Activated CD4-positive, alpha-beta T cell treated with anti-CD3 and anti-CD28 coated beads, Interleukin-10, Interleukin-2, amounts not matched to agents 100 ng/mL and 50 ng/mL, durations not matched to agents 16 hours and 8 hours (primary cell): ENCODE measurements around the gene KDM1B.
"Not testable (repeated sequence)": the region's sequence is repeated elsewhere in the genome, so short reads cannot be mapped to it uniquely, and the experiment has no call there.

Experiments
- DNase-seq: peaks from one replicate; pipeline ENCODE4 v3.0.0-alpha.2; 2020

KDM1B gene

DNA sequence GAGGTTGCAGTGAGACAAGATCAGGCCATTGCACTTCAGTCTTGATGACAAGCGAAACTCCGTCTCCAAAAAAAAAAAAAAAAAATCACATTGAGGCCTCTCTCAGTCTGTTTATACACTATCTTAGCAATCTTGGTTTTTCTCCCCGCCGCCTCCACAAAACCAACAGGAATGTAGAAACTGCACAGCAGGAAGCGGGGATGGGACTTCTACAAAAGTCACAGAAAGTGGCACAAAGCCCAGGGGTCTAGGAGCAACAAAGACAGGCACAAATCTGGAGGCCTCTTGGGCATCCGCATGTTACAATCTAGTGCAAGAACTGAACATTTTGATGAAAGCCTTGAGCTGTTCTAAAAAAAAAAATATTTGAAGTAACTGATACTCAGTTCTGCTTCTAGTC lies 48.6 kb downstream of the KDM1B start:
- DNase-seq: no peak

DNA sequence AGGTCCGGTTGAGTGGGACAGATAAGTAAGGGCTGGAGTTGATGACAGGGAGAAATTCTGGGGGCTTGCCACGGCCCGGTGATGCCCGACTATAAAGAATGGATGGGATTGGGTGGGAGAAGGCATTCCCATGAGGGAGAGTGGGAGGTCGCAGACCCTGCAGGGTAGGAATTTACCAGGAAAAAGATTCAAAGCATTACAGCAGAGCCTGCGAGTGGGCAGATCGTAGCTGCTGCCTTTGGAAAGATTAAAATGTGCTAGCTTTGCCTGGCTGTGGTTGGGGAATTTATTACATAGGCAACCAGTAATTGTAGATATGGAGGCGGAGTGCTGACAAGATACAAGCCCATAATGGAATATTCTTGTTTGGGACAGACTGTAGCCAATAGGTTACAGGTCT lies 49.5 kb downstream of the KDM1B start:
- DNase-seq: no peak

DNA sequence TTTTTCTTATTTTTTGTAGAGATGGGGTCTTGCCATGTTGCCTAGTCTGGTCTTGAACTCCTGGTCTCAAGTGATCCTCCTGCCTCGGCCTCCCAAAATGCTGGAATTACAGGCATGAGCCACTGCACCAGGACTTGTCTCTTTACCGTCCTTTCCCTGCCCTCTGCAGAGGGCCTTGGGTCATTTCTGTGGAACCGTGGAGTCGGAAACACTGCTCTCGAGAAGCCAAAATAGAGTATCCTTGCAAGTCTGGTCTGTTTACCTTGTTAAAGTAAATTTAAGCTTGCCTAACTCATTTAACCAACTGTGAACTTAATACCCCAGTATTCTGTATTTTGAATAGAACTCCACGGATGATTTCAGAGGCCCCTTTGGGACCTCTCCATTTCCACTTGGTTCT lies 51.4 kb downstream of the KDM1B start:
- DNase-seq: no peak

DNA sequence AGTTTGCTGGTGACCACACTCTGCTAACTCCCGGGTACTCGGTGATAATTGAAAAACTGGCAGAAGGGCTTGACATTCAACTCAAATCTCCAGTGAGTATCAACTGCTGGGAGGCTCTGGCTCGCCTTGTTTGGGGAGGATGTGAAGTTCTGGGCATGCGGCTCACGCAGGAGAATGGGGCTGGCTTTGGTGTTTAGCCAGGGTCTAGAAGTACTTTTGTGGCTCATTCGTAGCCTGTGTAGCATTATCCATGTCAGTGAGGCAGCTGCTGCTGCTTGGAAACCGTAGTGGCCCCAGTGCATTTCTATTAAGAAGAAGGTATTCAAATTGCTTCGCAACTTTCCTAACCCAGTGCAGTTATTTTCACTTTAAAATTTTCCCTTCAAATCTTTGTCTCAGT lies 52.2 kb downstream of the KDM1B start:
- no peak for DNase-seq

DNA sequence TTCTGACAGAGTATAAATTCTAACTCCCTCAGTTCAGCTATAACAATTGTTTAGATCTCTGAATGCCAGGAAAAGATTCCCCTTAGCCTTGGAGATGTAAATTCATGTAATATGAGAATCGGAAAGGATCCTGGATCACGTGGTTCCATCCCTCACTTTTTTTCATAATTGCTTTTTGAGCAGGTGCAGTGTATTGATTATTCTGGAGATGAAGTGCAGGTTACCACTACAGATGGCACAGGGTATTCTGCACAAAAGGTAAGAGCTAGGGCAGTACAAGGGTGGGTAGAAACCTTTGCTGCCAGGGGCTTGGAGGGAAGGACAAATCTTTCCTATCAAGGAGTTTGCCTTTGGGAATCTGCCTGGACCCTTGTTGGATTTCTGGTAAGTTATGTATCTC lies 52.7 kb downstream of the KDM1B start:
- DNase-seq: no peak

DNA sequence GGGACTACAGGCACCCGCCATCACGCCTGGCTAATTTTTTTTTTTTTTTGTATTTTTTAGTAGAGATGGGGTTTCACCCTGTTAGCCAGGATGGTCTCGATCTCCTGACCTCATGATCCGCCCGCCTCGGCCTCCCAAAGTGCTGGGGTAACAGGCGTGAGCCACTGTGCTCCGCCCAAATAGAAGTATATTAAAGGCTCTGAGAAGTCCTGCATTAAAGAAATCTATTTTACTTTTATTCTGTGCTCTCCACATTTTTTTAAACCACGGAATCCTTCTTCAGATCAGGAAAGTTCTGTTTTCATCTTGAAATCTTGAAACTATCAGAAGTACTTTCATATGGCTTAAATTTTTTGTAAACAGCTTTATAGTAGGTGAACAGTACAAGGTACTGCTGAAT lies 53.6 kb downstream of the KDM1B start:
- DNase-seq: not testable (repeated sequence)

DNA sequence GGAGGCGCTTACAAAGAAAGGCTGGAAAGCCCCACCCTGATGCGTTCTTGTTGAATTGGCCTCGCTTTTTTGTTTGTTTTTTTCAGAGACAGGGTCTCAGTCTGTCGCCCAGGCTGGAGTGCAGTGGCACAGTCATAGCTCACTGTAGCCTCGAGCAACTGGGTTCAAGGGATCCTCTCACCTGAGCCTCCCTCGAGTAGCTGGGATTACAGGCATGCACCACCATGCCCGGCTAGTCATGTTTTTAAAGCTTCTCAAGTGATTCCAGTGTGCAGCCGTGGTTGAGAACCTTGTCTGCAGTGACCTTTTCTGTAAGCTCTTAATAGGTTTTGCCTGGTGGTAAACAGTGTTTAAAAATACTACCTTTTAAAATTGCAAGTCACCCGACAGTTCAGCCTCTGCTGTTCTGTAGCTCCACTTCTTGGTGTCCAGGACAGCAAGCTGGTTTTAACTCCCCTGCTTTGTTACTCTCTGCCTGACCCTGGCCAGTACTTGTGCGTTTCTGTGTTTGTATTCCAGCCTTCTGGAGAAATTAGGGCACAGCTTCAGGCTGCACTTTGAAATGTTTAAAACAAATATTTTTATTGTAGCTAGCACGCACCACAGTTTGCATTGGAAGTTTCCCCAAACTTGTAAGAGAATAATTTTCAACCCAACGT lies 54.4 kb downstream of the KDM1B start:
- no peak for DNase-seq

DNA sequence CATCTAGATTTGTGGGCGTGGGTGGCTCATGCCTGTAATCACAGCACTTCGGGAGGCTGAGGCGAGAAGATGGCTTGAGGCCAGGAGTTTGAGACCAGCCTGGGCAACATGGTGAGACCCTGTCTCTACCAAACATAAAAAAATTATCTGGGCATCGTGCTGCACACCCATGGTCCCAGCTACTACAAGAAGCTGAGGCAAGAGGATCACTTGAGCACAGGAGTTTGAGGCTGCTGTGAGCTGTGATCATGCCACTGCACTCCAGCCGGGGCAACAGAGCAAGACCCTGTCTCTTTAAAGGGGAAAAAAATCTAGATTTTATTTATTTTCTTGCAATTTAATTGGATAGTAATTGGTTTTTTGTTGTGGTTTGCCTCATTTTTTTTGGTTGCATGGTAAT lies 55.5 kb downstream of the KDM1B start:
- no peak for DNase-seq

DNA sequence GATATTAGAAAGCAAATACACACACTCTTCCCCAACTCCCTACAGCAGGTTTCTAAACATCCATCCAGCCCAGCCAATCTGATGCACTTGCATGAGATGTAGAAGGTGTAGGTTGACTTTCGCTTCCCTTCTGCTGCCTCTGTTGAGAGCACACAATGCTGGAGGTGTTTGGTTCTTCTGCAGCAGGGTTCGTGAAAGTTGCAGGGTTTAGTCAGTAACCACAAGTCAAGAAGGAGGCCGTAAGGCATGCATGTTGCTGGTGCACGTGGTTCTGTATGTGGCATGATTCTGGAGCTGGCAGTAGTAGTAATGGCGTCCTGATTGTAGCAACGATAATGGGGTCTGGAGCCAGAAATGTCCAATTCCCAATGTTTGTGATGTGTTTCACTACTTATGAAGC lies 56.1 kb downstream of the KDM1B start:
- DNase-seq: peak; percentile 79

DNA sequence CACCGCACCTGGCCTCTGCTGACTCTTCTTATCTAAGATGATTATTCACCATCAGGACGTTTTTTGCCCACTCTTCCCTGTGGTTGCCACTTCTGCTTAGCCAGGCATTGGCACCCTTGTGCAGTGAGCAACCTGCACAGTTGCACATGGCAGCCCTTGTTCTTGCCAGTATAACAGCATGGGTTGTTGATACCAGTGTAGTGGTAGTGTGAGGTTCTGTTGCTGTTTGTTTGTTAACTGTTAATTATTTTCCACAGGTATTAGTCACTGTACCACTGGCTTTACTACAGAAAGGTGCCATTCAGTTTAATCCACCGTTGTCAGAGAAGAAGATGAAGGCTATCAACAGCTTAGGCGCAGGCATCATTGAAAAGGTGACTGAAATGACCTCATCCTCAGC lies 57.0 kb downstream of the KDM1B start:
- no peak for DNase-seq

DNA sequence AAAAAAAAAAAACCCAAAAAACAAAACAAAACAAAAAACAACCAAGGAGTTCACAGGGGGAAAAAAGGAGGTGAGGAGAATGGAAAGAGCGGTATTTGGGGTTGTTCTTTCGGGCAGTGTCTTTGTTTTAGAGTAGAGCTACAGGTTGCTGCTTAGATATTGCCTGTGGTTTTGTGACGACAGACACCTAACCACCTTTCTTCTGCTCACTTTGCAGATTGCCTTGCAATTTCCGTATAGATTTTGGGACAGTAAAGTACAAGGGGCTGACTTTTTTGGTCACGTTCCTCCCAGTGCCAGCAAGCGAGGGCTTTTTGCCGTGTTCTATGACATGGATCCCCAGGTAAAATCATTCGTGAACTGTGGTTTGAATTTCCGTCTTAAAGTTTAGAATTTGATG lies 58.2 kb downstream of the KDM1B start:
- no peak for DNase-seq

DNA sequence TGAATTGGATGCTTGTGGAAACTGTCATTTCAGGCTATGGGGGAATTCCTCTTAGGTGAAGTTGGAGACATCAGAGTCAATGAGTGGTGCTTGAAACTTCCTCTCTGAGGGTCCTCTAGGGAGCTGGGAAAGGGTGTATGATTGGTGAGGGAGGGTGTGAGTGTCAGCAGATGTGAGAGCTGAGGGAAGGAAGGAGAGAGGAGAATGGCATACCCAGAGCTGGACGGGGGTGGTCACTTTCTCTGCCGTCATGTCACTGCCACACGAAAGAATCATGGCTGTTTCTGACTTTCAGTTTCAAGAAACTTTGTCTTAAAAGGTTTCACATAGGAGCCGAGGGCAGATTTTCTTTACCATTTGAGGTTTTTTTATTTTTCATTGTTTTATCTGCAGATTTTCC lies 58.8 kb downstream of the KDM1B start:
- DNase-seq: no peak

DNA sequence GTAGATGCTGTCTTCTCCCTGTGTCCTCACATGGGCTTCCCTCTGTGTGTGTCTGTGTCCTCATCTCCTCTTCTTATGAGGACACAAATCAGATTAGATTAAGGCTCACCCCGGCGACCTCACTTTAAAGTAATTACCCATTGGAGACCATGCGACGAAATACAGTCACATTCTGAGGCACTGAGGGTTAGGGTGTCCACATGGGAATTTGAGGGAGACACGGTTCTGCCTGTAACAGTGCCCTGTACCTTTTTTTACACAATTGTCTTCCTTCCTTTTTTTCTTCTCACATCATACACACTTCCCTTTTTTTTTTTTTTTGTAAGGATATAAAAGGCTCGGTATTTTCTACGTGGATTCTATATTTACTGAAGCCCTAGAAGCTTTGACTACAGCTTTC lies 60.2 kb downstream of the KDM1B start:
- no peak for DNase-seq

DNA sequence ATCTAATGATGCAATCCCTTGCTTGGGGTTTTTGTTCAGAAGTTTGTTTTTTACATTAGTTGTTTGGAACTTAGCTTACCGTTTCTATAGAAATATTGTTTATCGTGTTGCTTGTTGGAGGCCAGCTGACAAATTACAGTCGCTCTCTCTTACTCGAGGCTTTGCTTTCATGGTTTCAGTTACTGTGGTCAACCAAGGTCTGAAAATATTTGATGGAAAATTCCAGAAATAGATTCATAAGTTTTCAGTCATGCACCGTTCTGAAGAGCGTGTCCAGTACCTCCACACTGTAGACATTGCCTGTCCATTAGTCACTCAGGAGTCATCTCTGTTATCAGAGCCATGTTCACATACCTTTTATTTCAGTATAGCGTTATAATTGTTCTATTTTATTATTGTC lies 61.2 kb downstream of the KDM1B start:
- DNase-seq: no peak

DNA sequence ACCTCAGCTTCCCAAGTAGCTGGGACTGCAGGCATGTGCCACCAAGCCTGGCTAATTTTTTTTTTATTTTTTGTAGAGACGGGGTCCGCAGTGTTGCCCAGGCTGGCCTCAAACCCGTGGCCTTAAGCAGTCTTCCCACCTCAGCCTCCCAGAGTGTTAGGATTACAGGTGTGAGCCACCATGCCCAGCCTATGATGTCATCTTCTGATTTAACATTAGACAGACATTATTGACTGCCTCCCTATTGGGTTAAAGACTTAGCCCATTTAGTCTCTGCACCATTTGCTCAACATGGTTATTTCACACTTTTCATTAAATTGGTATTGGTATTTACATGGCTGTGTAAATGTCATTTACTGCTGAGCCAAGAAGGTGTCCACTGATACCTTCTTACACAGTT lies 63.0 kb downstream of the KDM1B start:
- DNase-seq: no peak

DNA sequence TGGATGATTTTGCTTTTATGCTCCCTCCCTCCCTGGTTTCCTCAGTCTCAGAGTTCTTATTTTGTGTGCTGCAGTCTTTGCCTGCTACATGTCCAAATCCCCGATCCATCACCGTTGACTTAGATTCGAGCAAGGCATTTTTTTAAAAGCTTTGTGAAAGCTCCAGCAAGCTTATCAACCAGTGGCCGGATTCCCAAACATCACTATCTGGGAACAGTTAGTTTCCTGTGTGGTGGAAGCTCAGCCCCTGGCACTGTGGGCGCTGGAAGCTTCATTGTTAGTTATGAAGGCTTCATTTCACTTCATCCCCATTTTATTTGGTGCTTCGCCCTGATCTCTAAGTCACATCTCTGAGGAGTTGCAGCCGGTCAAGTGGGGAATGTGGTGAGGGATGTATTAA lies 64.4 kb downstream of the KDM1B start:
- DNase-seq: no peak

DNA sequence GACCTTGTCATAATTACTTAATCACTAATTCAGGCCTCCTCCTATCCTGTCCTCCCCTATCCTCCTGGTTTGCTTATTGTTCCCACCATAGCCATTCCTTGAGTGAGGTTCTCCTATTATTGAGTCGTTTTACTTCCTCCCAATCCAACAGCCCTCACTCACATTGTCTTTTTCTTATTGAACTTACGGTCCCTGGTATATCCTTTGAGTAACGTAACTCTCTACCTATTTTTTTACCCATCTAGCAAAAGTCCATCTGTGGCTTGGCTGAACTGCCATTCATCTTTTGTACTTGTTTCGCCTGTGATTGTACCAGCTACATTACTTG lies 66.0 kb downstream of the KDM1B start:
- DNase-seq: no peak

DNA sequence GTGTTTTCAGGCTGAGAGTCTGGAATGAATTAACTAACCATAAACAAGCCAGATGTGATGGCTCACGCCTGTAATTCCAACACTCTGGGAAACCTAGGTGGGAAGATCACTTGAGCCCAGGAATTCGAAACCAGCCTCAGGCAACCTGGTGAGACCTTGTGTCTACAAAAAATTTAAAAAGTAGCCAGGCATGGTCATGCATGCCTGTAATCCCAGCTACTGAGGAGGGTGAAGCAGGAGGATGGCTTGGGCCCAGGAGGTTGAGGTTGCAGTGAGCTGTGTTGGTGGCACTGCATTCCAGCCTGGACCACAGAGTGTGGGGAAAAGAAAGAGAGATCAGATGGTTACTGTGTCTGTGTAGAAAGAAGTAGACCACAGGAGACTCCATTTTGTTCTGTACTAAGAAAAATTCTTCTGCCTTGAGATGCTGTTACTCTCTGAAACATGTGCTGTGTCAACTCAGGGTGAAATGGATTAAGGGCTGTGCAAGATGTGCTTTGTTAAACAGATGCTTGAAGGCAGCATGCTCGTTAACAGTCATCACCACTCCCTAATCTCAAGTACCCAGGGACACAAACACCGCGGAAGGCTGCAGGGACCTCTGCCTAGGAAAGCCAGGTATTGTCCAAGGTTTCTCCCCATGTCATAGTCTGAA lies 71.4 kb downstream of the KDM1B start:
- DNase-seq: not testable (repeated sequence)

DNA sequence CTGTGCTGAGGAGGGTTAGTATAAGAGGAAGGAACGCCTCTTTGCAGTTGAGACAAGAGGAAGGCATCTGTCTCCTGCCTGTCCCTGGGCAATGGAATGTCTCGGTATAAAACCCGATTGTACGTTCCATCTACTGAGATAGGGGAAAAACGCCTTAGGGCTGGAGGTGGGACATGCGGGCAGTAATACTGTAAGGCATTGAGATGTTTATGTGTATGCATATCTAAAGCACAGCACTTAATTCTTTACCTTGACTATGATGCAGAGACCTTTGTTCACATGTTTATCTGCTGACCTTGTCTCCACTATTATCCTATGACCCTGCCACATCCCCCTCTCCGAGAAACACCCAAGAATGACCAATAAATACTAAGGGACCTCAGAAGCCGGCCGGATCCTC lies 71.9 kb downstream of the KDM1B start:
- DNase-seq: not testable (repeated sequence)

DNA sequence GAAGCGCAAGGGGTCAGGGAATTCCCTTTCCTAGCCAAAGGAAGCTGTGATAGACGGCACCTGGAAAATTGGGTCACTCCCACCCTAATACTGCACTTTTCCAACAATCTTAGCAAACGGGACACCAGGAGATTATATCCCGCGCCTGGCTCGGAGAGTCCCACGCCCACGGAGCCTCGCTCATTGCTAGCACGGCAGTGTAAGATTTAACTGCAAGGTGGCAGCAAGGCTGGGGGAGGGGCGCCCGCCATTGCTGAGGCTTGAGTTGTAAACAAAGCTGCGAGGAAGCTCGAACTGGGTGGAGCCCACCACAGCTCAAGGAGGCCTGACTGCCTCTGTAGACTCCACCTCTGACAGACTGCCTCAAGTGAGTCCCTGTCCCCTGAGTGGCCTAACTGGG lies 73.4 kb downstream of the KDM1B start:
- not testable (repeated sequence) for DNase-seq

DNA sequence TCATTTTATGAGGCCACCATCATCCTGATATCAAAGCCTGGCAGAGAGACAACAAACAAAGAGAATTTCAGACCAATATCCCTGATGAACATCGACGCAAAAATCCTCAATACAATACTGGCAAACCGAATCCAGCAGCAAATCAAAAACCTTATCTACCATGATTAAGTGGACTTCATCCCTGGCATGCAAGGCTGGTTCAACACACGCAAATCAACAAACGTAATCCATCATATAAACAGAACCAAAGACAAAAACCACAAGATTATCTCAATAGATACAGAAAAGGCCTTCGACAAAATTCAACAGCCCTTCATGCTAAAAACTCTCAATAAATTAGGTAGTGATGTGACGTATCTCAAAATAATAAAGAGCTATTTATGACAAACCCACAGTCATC lies 76.6 kb downstream of the KDM1B start:
- not testable (repeated sequence) for DNase-seq

DNA sequence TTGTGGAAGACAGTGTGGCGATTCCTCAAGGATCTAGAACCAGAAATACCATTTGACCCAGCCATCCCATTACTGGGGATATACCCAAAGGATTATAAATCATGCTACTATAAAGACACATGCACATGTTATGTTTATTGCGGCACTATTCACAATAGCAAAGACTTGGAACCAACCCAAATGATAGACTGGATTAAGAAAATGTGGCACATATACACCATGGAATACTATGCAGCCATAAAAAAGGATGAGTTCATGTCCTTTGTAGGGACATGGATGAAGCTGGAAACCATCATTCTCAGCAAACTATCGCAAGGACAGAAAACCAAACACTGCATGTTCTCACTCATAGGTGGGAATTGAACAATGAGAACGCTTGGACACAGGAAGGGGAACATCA lies 78.5 kb downstream of the KDM1B start:
- DNase-seq: not testable (repeated sequence)

DNA sequence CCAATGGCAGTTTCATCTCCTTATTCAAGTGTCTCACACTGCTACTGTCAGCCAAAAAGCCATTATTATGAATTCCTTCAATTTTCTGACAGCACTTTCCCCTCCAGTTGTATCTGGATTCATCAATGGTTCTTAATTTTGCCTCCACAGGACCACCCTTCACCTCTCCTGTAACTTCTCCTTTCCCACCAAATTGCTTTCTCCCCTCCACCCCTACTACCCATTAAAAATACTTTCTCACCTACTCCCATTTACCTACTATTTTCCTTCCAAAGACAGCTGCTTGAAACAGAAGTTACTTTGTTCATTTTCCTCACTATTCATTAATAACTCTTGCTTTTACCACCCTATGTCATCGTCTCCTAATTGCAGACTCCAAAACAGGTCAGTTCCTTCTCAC lies 79.3 kb downstream of the KDM1B start:
- no peak for DNase-seq

DNA sequence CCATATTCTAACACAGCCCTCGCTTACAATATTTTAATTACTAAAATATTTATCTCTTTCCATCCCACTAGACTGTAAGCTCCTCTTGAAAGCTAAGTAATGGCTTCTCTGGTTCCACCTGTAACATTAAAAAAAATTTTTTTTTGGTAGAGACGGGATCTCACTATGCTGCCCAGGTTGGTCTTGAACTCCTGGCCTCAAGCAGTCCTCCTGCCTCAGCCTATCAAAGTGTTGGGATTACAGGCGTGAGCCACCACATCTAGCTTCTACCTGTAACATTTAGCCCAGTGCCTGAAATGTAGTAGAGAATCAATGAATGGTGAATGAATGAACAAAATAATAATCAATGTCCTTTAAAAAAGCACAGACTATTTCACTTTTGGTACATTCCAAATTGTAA lies 80.3 kb downstream of the KDM1B start:
- no peak for DNase-seq

DNA sequence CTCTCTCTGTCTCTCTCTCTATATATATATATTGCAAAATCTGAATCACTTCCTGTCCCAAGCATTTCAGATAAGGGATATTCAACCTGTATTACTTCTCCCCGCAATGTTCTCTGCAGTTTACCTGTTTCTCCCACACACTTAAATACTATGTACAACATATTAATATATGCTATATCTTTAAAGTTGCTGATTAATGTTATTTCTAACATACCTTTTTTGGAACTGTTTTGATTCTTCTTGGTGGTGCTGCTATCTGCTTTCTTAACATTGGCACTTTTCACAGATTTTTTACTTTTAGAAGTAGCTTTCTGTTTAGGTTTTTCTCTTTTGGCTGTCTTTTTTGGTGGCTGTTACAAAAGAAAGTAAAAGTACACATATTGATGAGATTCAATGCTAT lies 81.9 kb downstream of the KDM1B start:
- no peak for DNase-seq
